ENCODE measurements around the gene HPX.

HPX gene

GRCh38 chr11:6418557-6419008 lies 22.2 kb downstream of the HPX start:
- in situ Hi-C loops (cut with MboI; ENCODE audit: low sequenced_read_pairs), result no loop called here

- in situ Hi-C loops (cut with MboI; ENCODE audit: low sequenced_read_pairs), result no loop called here
These were observed 22.8 kb downstream of the HPX start for GRCh38 chr11:6417907-6418556.

GRCh38 chr11:6415797-6416196 lies 25.0 kb downstream of the HPX start:
- in situ Hi-C loops (cut with MboI; ENCODE audit: low sequenced_read_pairs), result no loop called here

- in situ Hi-C loops (cut with MboI; ENCODE audit: low sequenced_read_pairs), result no loop called here
These were observed 25.9 kb downstream of the HPX start for GRCh38 chr11:6414874-6415328.

GRCh38 chr11:6413791-6414201 lies 27.0 kb downstream of the HPX start:
- in situ Hi-C loops (cut with MboI; ENCODE audit: low sequenced_read_pairs), result no loop called here

GRCh38 chr11:6411594-6412031 lies 29.2 kb downstream of the HPX start:
- in situ Hi-C loops (cut with MboI; ENCODE audit: low sequenced_read_pairs), result no loop called here

GRCh38 chr11:6410695-6411430 lies 29.9 kb downstream of the HPX start:
- in situ Hi-C loops (cut with MboI; ENCODE audit: low sequenced_read_pairs), result no loop called here

GRCh38 chr11:6406370-6406769 lies 34.4 kb downstream of the HPX start:
- in situ Hi-C loops (cut with MboI; ENCODE audit: low sequenced_read_pairs), result no loop called here

- in situ Hi-C loops (cut with MboI; ENCODE audit: low sequenced_read_pairs), result no loop called here
These were observed 34.9 kb downstream of the HPX start for GRCh38 chr11:6405846-6406245.

- in situ Hi-C loops (cut with MboI; ENCODE audit: low sequenced_read_pairs), result no loop called here
These were observed 35.6 kb downstream of the HPX start for GRCh38 chr11:6405052-6405667.

GRCh38 chr11:6404342-6405051 lies 36.3 kb downstream of the HPX start:
- in situ Hi-C loops (cut with MboI; ENCODE audit: low sequenced_read_pairs), result no loop called here

- in situ Hi-C loops (cut with MboI; ENCODE audit: low sequenced_read_pairs), result no loop called here
These were observed 37.2 kb downstream of the HPX start for GRCh38 chr11:6403539-6403938.

- in situ Hi-C loops (cut with MboI; ENCODE audit: low sequenced_read_pairs), result no loop called here
These were observed 38.2 kb downstream of the HPX start for GRCh38 chr11:6402561-6402981.

GRCh38 chr11:6402061-6402470 lies 38.7 kb downstream of the HPX start:
- in situ Hi-C loops (cut with MboI; ENCODE audit: low sequenced_read_pairs), result no loop called here

GRCh38 chr11:6401464-6401863 lies 39.3 kb downstream of the HPX start:
- in situ Hi-C loops (cut with MboI; ENCODE audit: low sequenced_read_pairs), result no loop called here

- in situ Hi-C loops (cut with MboI; ENCODE audit: low sequenced_read_pairs), result no loop called here
These were observed 40.1 kb downstream of the HPX start for GRCh38 chr11:6400431-6401345.

- in situ Hi-C loops (cut with MboI; ENCODE audit: low sequenced_read_pairs), result no loop called here
These were observed 43.2 kb downstream of the HPX start for GRCh38 chr11:6397636-6398035.

- in situ Hi-C loops (cut with MboI; ENCODE audit: low sequenced_read_pairs), result no loop called here
These were observed 43.6 kb downstream of the HPX start for GRCh38 chr11:6397156-6397555.

GRCh38 chr11:6395470-6396060 lies 45.2 kb downstream of the HPX start:
- in situ Hi-C loops (cut with MboI; ENCODE audit: low sequenced_read_pairs), result no loop called here
